Measurements from ENCODE around the gene LETMD1. TPM values are rescaled to one million over a fixed set of nuclear protein-coding genes. Genes with fewer than 3 reads are reported as not detected.

LETMD1 gene
- total and polyA plus RNA-seq, 2 of the 8 experiments (the other 6 are each of a cell fraction or from before 2014, with no cell fraction given): 39.4 to 65.3 TPM

- TF ChIP-seq RAD21 (IDR thresholded peaks at IDR 0.05 in 1 of 2, conservative IDR thresholded peaks at IDR 0.05 in 1 of 2; ENCODE audit: low read depth in 2 of 2, low read length in 2 of 2) (0 out of 4 replicates have a peak, but pooled peaks of 1 of the 2 experiments have one; percentile 12), TEAD4 (IDR thresholded peaks at IDR 0.05; ENCODE audit: low read depth, low read length) (no peak), ATF3 (IDR thresholded peaks at IDR 0.05; ENCODE audit: insufficient read depth, low read depth, low read length) (0 out of 2 replicates have a peak, but pooled peaks have one; percentile 23), HDAC6 (IDR thresholded peaks at IDR 0.05; ENCODE audit: low read depth, low read length) (no peak), JUN (IDR thresholded peaks at IDR 0.05; ENCODE audit: low read depth, low read length) (no peak), ASH2L (IDR thresholded peaks at IDR 0.05; ENCODE audit: low read length) (peak; percentile 95), RFX5 (IDR thresholded peaks at IDR 0.05; ENCODE audit: borderline replicate concordance, low read depth, low read length) (no peak), RBBP5 (IDR thresholded peaks at IDR 0.05; ENCODE audit: borderline replicate concordance, low read depth, low read length) (peak; percentile 87; the same call in 1 of the 2 replicates), POLR2A (IDR thresholded peaks at IDR 0.05; ENCODE audit: control extremely low read depth in 1 of 2, low read depth in 2 of 2, low read length in 2 of 2) (peak; percentile 99), ZNF274 (IDR thresholded peaks at IDR 0.05; ENCODE audit: borderline replicate concordance, extremely low read depth, low read length) (no peak), SIN3A (conservative IDR thresholded peaks at IDR 0.05 in 1 of 2, IDR thresholded peaks at IDR 0.05 in 1 of 2; ENCODE audit: low read depth in 1 of 2, low read length in 2 of 2) (peak in 1 of 2 experiments; percentile 57; a peak in 1 of 4 replicates), SP1 (IDR thresholded peaks at IDR 0.05; ENCODE audit: low read depth, low read length) (peak; percentile 55; the same call in 1 of the 2 replicates), GTF2F1 (IDR thresholded peaks at IDR 0.05; ENCODE audit: borderline replicate concordance, low read depth, low read length) (peak; percentile 95), EGR1 (IDR thresholded peaks at IDR 0.05; ENCODE audit: borderline replicate concordance, low read depth, low read length) (no peak), BCL11A (IDR thresholded peaks at IDR 0.05; ENCODE audit: low read depth in 2 of 2, low read length in 2 of 2) (no peak), CBX5 (IDR thresholded peaks at IDR 0.05; ENCODE audit: low read depth, low read length) (no peak), CHD2 (IDR thresholded peaks at IDR 0.05; ENCODE audit: low read length) (no peak), SAP30 (IDR thresholded peaks at IDR 0.05; ENCODE audit: insufficient read depth, insufficient replicate concordance, low read length) (no peak), EP300 (IDR thresholded peaks at IDR 0.05; ENCODE audit: borderline replicate concordance in 1 of 2, low read depth in 2 of 2, low read length in 2 of 2) (peak in 1 of 2 experiments; percentile 18; a peak in 1 of 3 replicates), YY1 (IDR thresholded peaks at IDR 0.05; ENCODE audit: low read depth, low read length) (no peak), KDM4A (IDR thresholded peaks at IDR 0.05; ENCODE audit: low read depth, low read length, severe bottlenecking) (peak; percentile 63), NRF1 (IDR thresholded peaks at IDR 0.05; ENCODE audit: low read depth, low read length) (0 out of 2 replicates have a peak, but pooled peaks have one; percentile 17)
Observed at GRCh38 chr12:51083126-51083833, 35.2 kb downstream of the LETMD1 start, which contains the start of gene CSRNP2 (continued).
